ENCODE data around the gene GPAT3.
"Not testable (repeated sequence)": the region's sequence is repeated elsewhere in the genome, so short reads cannot be mapped to it uniquely, and the experiment has no call there.

Gene GPAT3

GRCh38 chr4:83604321-83604720 is 68.4 kb downstream of the GPAT3 start:
- DNase-seq (ENCODE audit: low read depth): no peak

- no peak for DNase-seq (ENCODE audit: low read depth)
Observed at GRCh38 chr4:83605210-83605609, 69.3 kb downstream of the GPAT3 start.

- no peak for DNase-seq (ENCODE audit: low read depth)
Observed at GRCh38 chr4:83605744-83606172, 69.8 kb downstream of the GPAT3 start.

- DNase-seq (ENCODE audit: low read depth): no peak
Observed at GRCh38 chr4:83606460-83606859, 70.6 kb downstream of the GPAT3 start.

- DNase-seq (ENCODE audit: low read depth): no peak
Observed at GRCh38 chr4:83606898-83607297, 71.0 kb downstream of the GPAT3 start.

GRCh38 chr4:83609365-83609764 is 73.5 kb downstream of the GPAT3 start:
- DNase-seq (ENCODE audit: low read depth): no peak

GRCh38 chr4:83610729-83611128 is 74.8 kb downstream of the GPAT3 start:
- DNase-seq (ENCODE audit: low read depth): no peak

GRCh38 chr4:83613023-83613422 is 77.1 kb downstream of the GPAT3 start:
- DNase-seq (ENCODE audit: low read depth): no peak

- no peak for DNase-seq (ENCODE audit: low read depth)
Observed at GRCh38 chr4:83613994-83614393, 78.1 kb downstream of the GPAT3 start.

- no peak for DNase-seq (ENCODE audit: low read depth)
Observed at GRCh38 chr4:83616252-83616651, 80.3 kb downstream of the GPAT3 start.

GRCh38 chr4:83617371-83618035 is 81.6 kb downstream of the GPAT3 start:
- DNase-seq (ENCODE audit: low read depth): no peak

- peak; percentile 54 for DNase-seq (ENCODE audit: low read depth)
Observed at GRCh38 chr4:83618431-83618830, 82.5 kb downstream of the GPAT3 start.

GRCh38 chr4:83618991-83619645 is 83.2 kb downstream of the GPAT3 start:
- DNase-seq (ENCODE audit: low read depth): no peak

- DNase-seq (ENCODE audit: low read depth): not testable (repeated sequence)
Observed at GRCh38 chr4:83622127-83622526, 86.2 kb downstream of the GPAT3 start.

GRCh38 chr4:83625821-83626220 is 89.9 kb downstream of the GPAT3 start:
- DNase-seq (ENCODE audit: low read depth): no peak

GRCh38 chr4:83626245-83626836 is 90.4 kb downstream of the GPAT3 start:
- DNase-seq (ENCODE audit: low read depth): no peak

- peak; percentile 28 for DNase-seq (ENCODE audit: low read depth)
Observed at GRCh38 chr4:83629945-83630721, 94.2 kb downstream of the GPAT3 start.

- DNase-seq (ENCODE audit: low read depth): no peak
Observed at GRCh38 chr4:83631066-83631465, 95.2 kb downstream of the GPAT3 start.

- no peak for DNase-seq (ENCODE audit: low read depth)
Observed at GRCh38 chr4:83636930-83637329, 101.0 kb downstream of the GPAT3 start.

- no peak for DNase-seq (ENCODE audit: low read depth)
Observed at GRCh38 chr4:83639849-83640493, 104.1 kb downstream of the GPAT3 start.

GRCh38 chr4:83643036-83643435 is 107.1 kb downstream of the GPAT3 start:
- no peak for DNase-seq (ENCODE audit: low read depth)

Measured in GM04503 (cell line).